Muscle layer of colon (tissue), 2 donors: Measurements from ENCODE around the gene ARHGAP20.

ENCODE experiments used
- H3K27ac ChIP-seq: one replicate; pipeline ENCODE4 v1.7.0; 2013; ENCODE audit warnings: low read depth, mild to moderate bottlenecking, low read length, moderate library complexity
- H3K27me3 ChIP-seq, 2 donors: one replicate each; pipeline ENCODE4 v1.7.0; 2013; ENCODE audit warnings: low read length in 2 of 2, mild to moderate bottlenecking in 2 of 2; ENCODE audit not compliant: insufficient read depth in 2 of 2, control insufficient read depth in 1 of 2
- H3K36me3 ChIP-seq: one replicate; pipeline ENCODE4 v1.7.0; 2013; ENCODE audit warnings: mild to moderate bottlenecking, low read length; ENCODE audit not compliant: insufficient read depth
- H3K4me1 ChIP-seq: one replicate; pipeline ENCODE4 v1.7.0; 2013; ENCODE audit warnings: mild to moderate bottlenecking, low read length; ENCODE audit not compliant: insufficient read depth
- H3K4me3 ChIP-seq, 2 donors: one replicate each; pipeline ENCODE4 v1.7.0; 2013; ENCODE audit warnings: low read length in 2 of 2, low read depth in 1 of 2, mild to moderate bottlenecking in 1 of 2, moderate library complexity in 1 of 2
- H3K9ac ChIP-seq: one replicate; pipeline ENCODE4 v1.7.0; 2013; ENCODE audit warnings: low read length
- H3K9me3 ChIP-seq: one replicate; pipeline ENCODE4 v1.7.0; 2013; ENCODE audit warnings: mild to moderate bottlenecking, low read length
- donor health status: abdominal sarcoma.
- donor health status: Adenocarcinoma of cecum.

ARHGAP20 gene

GRCh38 chr11:110737593-110737992 lies 25.4 kb upstream of the ARHGAP20 start:
- H3K4me1 ChIP-seq, result no peaks in the 10 kb centered on the region

GRCh38 chr11:110736171-110736553 lies 23.9 kb upstream of the ARHGAP20 start:
- no peaks in the 10 kb centered on the region for H3K36me3 ChIP-seq
- H3K27ac ChIP-seq, result no peak overlapping the region
- H3K27me3 ChIP-seq, result no peaks in the 10 kb centered on the region
- H3K9ac ChIP-seq, result no peak overlapping the region
- no peaks in the 10 kb centered on the region for H3K4me1 ChIP-seq
- no peak overlapping the region for H3K4me3 ChIP-seq
- no peaks in the 10 kb centered on the region for H3K9me3 ChIP-seq

More at GRCh38 chr11:110737593-110737992, 25.4 kb upstream of the ARHGAP20 start:
- Histone ChIP-seq H3K9ac (no peak overlapping the region), H3K36me3 (no peaks in the 10 kb centered on the region), H3K9me3 (no peaks in the 10 kb centered on the region), H3K27ac (no peak overlapping the region), H3K4me3 (no peak overlapping the region), H3K27me3 (no peaks in the 10 kb centered on the region)

- Histone ChIP-seq H3K9me3 (no peaks in the 10 kb centered on the region), H3K27me3 (no peaks in the 10 kb centered on the region), H3K36me3 (no peaks in the 10 kb centered on the region), H3K27ac (no peak overlapping the region), H3K9ac (no peak overlapping the region), H3K4me1 (no peaks in the 10 kb centered on the region), H3K4me3 (no peak overlapping the region)
Observed at GRCh38 chr11:110735455-110736170, 23.4 kb upstream of the ARHGAP20 start.

- Histone ChIP-seq H3K36me3 (no peaks in the 10 kb centered on the region), H3K27me3 (no peaks in the 10 kb centered on the region), H3K9ac (no peak overlapping the region), H3K4me1 (no peaks in the 10 kb centered on the region), H3K27ac (no peak overlapping the region), H3K4me3 (no peak overlapping the region), H3K9me3 (no peaks in the 10 kb centered on the region)
Observed at GRCh38 chr11:110734790-110735189, 22.6 kb upstream of the ARHGAP20 start.

GRCh38 chr11:110730773-110731172 lies 18.5 kb upstream of the ARHGAP20 start:
- Histone ChIP-seq H3K36me3 (no peaks in the 10 kb centered on the region), H3K4me1 (no peaks in the 10 kb centered on the region), H3K27me3 (no peaks in the 10 kb centered on the region), H3K27ac (no peak overlapping the region), H3K9me3 (no peaks in the 10 kb centered on the region), H3K4me3 (no peak overlapping the region), H3K9ac (no peak overlapping the region)

GRCh38 chr11:110728883-110729282 lies 16.6 kb upstream of the ARHGAP20 start:
- Histone ChIP-seq H3K9me3 (no peaks in the 10 kb centered on the region), H3K4me3 (no peak overlapping the region), H3K4me1 (no peaks in the 10 kb centered on the region), H3K27me3 (no peaks in the 10 kb centered on the region), H3K27ac (no peak overlapping the region), H3K9ac (no peak overlapping the region), H3K36me3 (no peaks in the 10 kb centered on the region)

GRCh38 chr11:110728476-110728875 lies 16.2 kb upstream of the ARHGAP20 start:
- Histone ChIP-seq H3K36me3 (no peaks in the 10 kb centered on the region), H3K4me3 (no peak overlapping the region), H3K9me3 (no peaks in the 10 kb centered on the region), H3K9ac (no peak overlapping the region), H3K27me3 (no peaks in the 10 kb centered on the region), H3K4me1 (no peaks in the 10 kb centered on the region), H3K27ac (no peak overlapping the region)

- Histone ChIP-seq H3K4me1 (no peaks in the 10 kb centered on the region), H3K27ac (no peak overlapping the region), H3K9me3 (no peaks in the 10 kb centered on the region), H3K36me3 (no peaks in the 10 kb centered on the region), H3K9ac (no peak overlapping the region), H3K27me3 (no peaks in the 10 kb centered on the region), H3K4me3 (no peak overlapping the region)
Observed at GRCh38 chr11:110724358-110724757, 12.1 kb upstream of the ARHGAP20 start.

GRCh38 chr11:110720431-110721275 lies 8.4 kb upstream of the ARHGAP20 start:
- H3K4me3 ChIP-seq, result no peak overlapping the region
- no peak overlapping the region for H3K27ac ChIP-seq
- H3K9me3 ChIP-seq, result no peaks in the 10 kb centered on the region

GRCh38 chr11:110716361-110716760 lies 4.1 kb upstream of the ARHGAP20 start:
- Histone ChIP-seq H3K9me3 (no peaks in the 10 kb centered on the region), H3K27me3 (no peaks in the 10 kb centered on the region), H3K36me3 (no peaks in the 10 kb centered on the region), H3K9ac (no peak overlapping the region), H3K27ac (no peak overlapping the region), H3K4me3 (no peak overlapping the region), H3K4me1 (no peaks in the 10 kb centered on the region)

More at GRCh38 chr11:110720431-110721275, 8.4 kb upstream of the ARHGAP20 start:
- Histone ChIP-seq H3K4me1 (no peaks in the 10 kb centered on the region), H3K9ac (no peak overlapping the region), H3K36me3 (no peaks in the 10 kb centered on the region), H3K27me3 (no peaks in the 10 kb centered on the region)

GRCh38 chr11:110715541-110715940 lies 3.3 kb upstream of the ARHGAP20 start:
- H3K36me3 ChIP-seq, result no peaks in the 10 kb centered on the region
- no peaks in the 10 kb centered on the region for H3K27me3 ChIP-seq
- no peaks in the 10 kb centered on the region for H3K9me3 ChIP-seq
- H3K9ac ChIP-seq, result no peak overlapping the region
- H3K4me1 ChIP-seq, result peaks cover 2% of the 10 kb centered on the region
- H3K4me3 ChIP-seq, result no peak overlapping the region
- no peak overlapping the region for H3K27ac ChIP-seq
